Activated naive CD8-positive, alpha-beta T cell (primary cell): ENCODE measurements around the gene BEND7.

Experiments used
- H3K27ac Mint-ChIP-seq: one replicate; pipeline ENCODE4 v1.8.0; 2021; ENCODE audit warnings: mixed read lengths
- H3K27me3 Mint-ChIP-seq: one replicate; pipeline ENCODE4 v1.8.0; 2021; ENCODE audit warnings: mixed read lengths
- H3K36me3 Mint-ChIP-seq: one replicate; pipeline ENCODE4 v1.8.0; 2021; ENCODE audit warnings: mixed read lengths
- H3K4me1 Mint-ChIP-seq: one replicate; pipeline ENCODE4 v1.8.0; 2021; ENCODE audit warnings: low read depth, mixed read lengths
- H3K4me3 Mint-ChIP-seq: one replicate; pipeline ENCODE4 v1.8.0; 2021; ENCODE audit warnings: mild to moderate bottlenecking, mixed read lengths
- H3K9me3 Mint-ChIP-seq: one replicate; pipeline ENCODE4 v1.8.0; 2021; ENCODE audit warnings: low read depth, mixed read lengths

The BEND7 gene

DNA sequence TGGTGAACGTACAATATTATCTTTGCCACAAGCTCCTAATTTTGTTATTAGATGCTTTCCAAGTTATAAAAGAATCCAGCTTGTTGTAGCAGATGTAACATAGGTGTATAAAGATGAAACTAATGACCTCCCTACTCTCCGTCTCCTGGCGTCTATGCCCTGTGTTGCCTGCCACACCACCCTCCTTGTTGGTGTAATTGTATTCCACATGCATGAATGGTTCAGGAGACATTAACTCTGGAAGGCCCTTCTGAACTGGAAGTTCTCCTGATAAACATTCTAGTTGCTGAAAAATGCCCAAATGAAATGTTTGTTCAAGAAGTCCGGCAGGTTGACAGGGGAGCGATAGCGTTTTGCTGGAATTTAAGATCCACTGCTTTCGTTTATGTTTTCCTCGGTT, 126.8 kb downstream of the BEND7 start:
- H3K9me3 Mint-ChIP-seq = no peaks in the 10 kb centered on the region
- H3K4me3 Mint-ChIP-seq = no peak overlapping the region
- no peak overlapping the region for H3K27ac Mint-ChIP-seq
- no peaks in the 10 kb centered on the region for H3K36me3 Mint-ChIP-seq
- H3K4me1 Mint-ChIP-seq = no peaks in the 10 kb centered on the region
- H3K27me3 Mint-ChIP-seq = peaks cover 3% of the 10 kb centered on the region

DNA sequence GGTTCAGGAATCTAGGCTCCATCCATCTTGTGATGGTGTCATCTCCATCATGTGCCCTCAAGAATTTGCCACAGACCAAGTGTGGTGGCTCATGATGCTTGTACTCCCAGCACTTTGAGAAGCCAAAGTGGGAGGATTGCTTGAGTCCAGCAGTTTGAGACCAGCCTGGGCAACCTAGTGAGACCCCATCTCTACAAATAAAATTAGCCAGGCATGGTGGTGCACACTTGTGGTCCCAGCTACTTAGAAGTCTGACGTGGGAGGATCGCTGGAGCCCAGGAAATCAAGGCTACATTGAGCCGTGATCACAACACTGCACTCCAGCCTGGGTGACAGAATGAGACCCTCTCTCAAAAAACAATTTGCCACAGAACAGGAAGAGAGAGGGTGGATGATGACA, 127.7 kb downstream of the BEND7 start:
- H3K27me3 Mint-ChIP-seq = peaks cover 3% of the 10 kb centered on the region
- no peak overlapping the region for H3K27ac Mint-ChIP-seq
- H3K4me3 Mint-ChIP-seq = no peak overlapping the region
- no peaks in the 10 kb centered on the region for H3K4me1 Mint-ChIP-seq
- no peaks in the 10 kb centered on the region for H3K9me3 Mint-ChIP-seq
- H3K36me3 Mint-ChIP-seq = peaks cover 3% of the 10 kb centered on the region

DNA sequence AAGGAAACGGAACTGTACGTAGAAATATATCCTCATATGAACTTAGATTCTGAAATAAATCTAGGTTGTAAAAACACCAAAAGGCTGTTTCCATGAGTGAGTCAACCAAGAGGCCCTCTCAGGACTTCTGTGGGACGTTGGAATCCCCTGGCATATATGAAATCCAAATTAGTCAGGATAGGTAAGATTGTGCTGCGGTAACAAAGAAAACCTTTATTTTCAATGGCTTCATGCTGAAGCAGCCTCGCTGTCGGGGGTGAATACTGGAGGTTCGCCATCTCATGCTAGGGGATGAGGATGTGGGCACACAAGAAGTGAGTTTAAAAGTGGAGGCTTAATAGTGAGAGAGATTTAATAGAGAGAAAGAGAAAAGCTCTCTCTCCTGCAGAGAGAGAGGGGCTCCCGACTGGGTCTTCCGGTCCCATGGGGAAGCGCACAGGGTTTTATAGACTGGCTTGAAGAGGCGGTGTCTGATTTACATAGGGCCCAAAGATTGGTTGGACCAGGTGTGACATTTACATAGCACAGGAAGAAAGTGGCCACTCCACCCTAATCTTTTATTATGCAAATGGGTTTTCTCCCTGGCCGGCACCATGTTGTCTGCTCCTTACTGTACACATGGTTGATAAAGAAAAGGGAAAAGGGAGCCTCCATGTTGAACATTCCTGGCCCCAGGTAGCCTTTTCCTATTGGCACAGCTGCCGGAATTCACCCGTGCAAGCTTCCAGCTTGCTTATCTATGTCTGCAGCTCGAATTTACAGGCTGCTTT, 128.4 kb downstream of the BEND7 start:
- Mint-ChIP-seq H3K36me3 (peaks cover 3% of the 10 kb centered on the region), H3K27ac (no peak overlapping the region), H3K27me3 (peaks cover 3% of the 10 kb centered on the region), H3K4me1 (no peaks in the 10 kb centered on the region), H3K9me3 (no peaks in the 10 kb centered on the region), H3K4me3 (no peak overlapping the region)

GRCh38 chr10:13399752-13400151, 129.1 kb downstream of the BEND7 start:
- H3K27ac Mint-ChIP-seq = no peak overlapping the region
- no peaks in the 10 kb centered on the region for H3K4me1 Mint-ChIP-seq
- H3K36me3 Mint-ChIP-seq = peaks cover 3% of the 10 kb centered on the region
- H3K4me3 Mint-ChIP-seq = no peak overlapping the region
- peaks cover 3% of the 10 kb centered on the region for H3K27me3 Mint-ChIP-seq
- H3K9me3 Mint-ChIP-seq = no peaks in the 10 kb centered on the region

DNA sequence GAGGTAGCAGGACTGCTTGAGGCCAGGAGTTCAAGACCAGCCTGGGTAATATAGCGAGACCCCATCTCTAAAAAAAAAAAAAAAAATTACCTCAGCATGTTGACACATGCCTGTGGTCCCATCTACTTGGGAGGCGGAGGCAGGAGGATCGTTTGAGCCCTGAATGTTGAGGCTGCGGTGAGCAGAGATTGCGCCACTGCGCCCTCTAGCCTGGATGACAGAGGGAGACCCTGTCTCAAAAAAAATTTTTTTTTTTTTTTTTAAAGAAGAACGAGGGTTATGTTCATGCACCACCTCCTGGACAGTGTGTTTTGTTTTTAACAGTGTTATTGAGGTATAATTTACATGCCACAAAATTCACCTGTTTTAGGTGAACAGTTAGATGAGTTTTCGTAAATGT, 129.6 kb downstream of the BEND7 start:
- Mint-ChIP-seq H3K9me3 (no peaks in the 10 kb centered on the region), H3K4me3 (no peak overlapping the region), H3K4me1 (no peaks in the 10 kb centered on the region), H3K36me3 (peaks cover 3% of the 10 kb centered on the region), H3K27me3 (peaks cover 3% of the 10 kb centered on the region), H3K27ac (no peak overlapping the region)

DNA sequence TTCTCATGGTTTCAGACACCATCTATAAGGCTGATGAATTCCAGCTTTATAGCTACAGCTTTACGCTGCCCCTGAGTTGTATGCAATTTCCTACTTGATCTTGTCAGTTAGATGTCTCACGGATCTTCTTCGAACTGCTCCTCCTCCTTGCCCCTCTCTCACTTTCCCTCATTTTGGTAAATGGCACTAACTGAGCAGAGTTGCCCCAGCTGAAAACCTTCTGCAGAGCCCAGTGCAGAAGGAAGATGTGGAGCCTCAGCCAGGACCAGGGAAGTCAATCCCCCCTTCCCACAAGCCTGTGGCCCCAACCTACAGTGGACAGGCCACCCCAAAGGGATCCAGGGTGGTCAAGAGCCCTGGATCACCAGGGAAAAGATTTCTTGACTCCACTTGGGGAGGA, 131.8 kb downstream of the BEND7 start:
- no peak overlapping the region for H3K4me3 Mint-ChIP-seq
- peaks cover 12% of the 10 kb centered on the region for H3K27me3 Mint-ChIP-seq
- H3K27ac Mint-ChIP-seq = no peak overlapping the region
- no peaks in the 10 kb centered on the region for H3K4me1 Mint-ChIP-seq
- no peaks in the 10 kb centered on the region for H3K9me3 Mint-ChIP-seq
- peaks cover 3% of the 10 kb centered on the region for H3K36me3 Mint-ChIP-seq

DNA sequence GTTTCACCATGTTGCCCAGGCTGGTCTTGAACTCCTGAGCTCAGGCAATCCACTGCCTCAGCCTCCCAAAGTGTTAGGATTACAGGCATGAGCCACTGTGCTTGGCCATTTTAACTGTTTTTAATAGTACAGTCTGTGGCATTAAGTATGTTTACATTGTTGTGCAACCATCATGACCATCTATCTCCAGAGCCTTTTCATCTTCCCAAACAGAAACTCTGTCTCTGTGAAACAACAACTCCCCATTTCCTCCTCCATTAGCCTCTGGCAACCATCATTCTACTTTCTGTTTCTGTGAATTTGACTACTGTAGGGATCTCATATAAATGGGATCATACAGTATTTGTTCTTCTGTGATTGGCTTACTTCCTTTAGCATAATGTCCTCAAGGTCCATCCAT, 132.4 kb downstream of the BEND7 start:
- no peaks in the 10 kb centered on the region for H3K4me1 Mint-ChIP-seq
- no peak overlapping the region for H3K4me3 Mint-ChIP-seq
- peaks cover 11% of the 10 kb centered on the region for H3K27me3 Mint-ChIP-seq
- no peaks in the 10 kb centered on the region for H3K9me3 Mint-ChIP-seq
- H3K27ac Mint-ChIP-seq = no peak overlapping the region
- peaks cover 3% of the 10 kb centered on the region for H3K36me3 Mint-ChIP-seq

DNA sequence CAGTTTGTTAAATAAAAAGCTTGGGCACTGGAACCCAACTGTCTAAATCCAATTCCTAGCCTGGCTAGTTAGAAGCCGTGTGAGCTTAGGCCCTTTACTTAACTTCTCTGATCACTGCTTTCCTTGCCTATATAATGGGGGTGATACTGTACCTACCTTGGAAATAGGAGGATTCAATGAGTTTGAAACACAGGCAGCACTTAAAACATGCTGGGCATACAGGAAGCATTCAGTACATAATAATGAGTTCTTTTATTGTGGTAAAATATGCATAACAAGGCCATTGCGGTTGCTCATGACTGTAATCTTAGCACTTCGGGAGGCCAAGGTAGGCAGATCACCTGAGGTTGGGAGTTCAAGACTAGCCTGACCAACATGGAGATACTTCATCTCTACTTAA, 133.3 kb downstream of the BEND7 start:
- Mint-ChIP-seq H3K9me3 (no peaks in the 10 kb centered on the region), H3K27ac (no peak overlapping the region), H3K4me3 (no peak overlapping the region), H3K4me1 (peaks cover under 1% of the 10 kb centered on the region), H3K36me3 (peaks cover 3% of the 10 kb centered on the region), H3K27me3 (peaks cover 12% of the 10 kb centered on the region)

DNA sequence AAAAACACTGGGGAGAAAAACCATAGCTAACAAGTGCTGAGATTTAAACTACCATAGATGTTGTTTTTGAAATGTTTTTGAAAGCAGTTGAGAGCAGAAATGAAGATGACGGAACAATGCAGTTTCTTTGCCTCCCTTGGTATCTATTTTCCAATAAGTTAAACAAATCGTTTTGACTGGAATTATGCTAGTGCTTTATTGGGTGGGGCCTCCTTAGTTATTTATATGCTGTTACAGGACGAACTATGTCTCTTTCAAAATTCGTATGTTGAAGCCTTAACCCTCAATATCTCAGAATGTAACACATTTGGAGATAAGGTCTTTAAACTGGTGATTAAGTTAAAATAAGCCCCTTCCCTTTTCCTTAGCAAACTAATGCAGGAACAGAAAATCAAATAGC, 135.2 kb downstream of the BEND7 start:
- Mint-ChIP-seq H3K36me3 (peaks cover 3% of the 10 kb centered on the region), H3K27me3 (peaks cover 10% of the 10 kb centered on the region), H3K9me3 (no peaks in the 10 kb centered on the region), H3K27ac (no peak overlapping the region), H3K4me1 (peaks cover 1% of the 10 kb centered on the region), H3K4me3 (no peak overlapping the region)

GRCh38 chr10:13392701-13393100, 136.1 kb downstream of the BEND7 start:
- Mint-ChIP-seq H3K27me3 (peaks cover 10% of the 10 kb centered on the region), H3K9me3 (no peaks in the 10 kb centered on the region), H3K4me3 (no peak overlapping the region), H3K4me1 (peaks cover 1% of the 10 kb centered on the region), H3K27ac (no peak overlapping the region), H3K36me3 (peaks cover 3% of the 10 kb centered on the region)
